Lower leg skin (tissue), 4 donors: ENCODE results near the gene CD226. TPM values are rescaled to one million over a fixed set of nuclear protein-coding genes. Genes with fewer than 3 reads are reported as not detected.

ENCODE experiments used
- DNase-seq, 2 donors: peaks; one replicate each; pipeline ENCODE4 v3.0.0-alpha.2; 2019; ENCODE audit warnings: low spot score in 2 of 2
- H3K4me3 ChIP-seq: fragments of 200-600 bp; sonication (generic); 2 replicates; pipeline ENCODE4 v1.5.1; 2017; ENCODE audit warnings: mild to moderate bottlenecking, low read depth; ENCODE audit not compliant: poor library complexity, severe bottlenecking
- POLR2A ChIP-seq, 2 donors: fragments of 450-650 bp; IDR thresholded peaks; one replicate each; pipeline ENCODE4 v1.6.1; 2016 to 2017; ENCODE audit warnings: antibody characterized with exemption in 2 of 2, mild to moderate bottlenecking in 1 of 2, moderate library complexity in 1 of 2
- WGBS, 2 donors: methylation state at CpG; one replicate each; pipeline ENCODE4 v1.1.5; 2018; 5-methylcytosine and 5-hydroxymethylcytosine counted together
- intact Hi-C: fragments of 100-400 bp; cut with DNase I; formaldehyde crosslinking; loops from one replicate; pipeline ENCODE4 v1.15.0; 2023; ENCODE audit warnings: low total_unique reads
- total RNA-seq, 4 donors: library from RNA; depleted of rRNA; stranded (reverse); fragments of >200 nt; gene quantifications; one replicate each; pipeline ENCODE4 v1.1.0, GENCODE V29; 2016
- TF ChIP-seq, protein P1 (sequence below), 3 donors: fragments of 450-650 bp; IDR thresholded peaks; one replicate each; pipeline ENCODE4 v1.5.1; 2016; ENCODE audit warnings: antibody characterized with exemption in 3 of 3, mild to moderate bottlenecking in 3 of 3, moderate library complexity in 2 of 3

CD226 gene
- total RNA-seq, 4 donors from 2014 or later: 0.13 to 0.29 (median 0.26) TPM; not detected in 1

DNA sequence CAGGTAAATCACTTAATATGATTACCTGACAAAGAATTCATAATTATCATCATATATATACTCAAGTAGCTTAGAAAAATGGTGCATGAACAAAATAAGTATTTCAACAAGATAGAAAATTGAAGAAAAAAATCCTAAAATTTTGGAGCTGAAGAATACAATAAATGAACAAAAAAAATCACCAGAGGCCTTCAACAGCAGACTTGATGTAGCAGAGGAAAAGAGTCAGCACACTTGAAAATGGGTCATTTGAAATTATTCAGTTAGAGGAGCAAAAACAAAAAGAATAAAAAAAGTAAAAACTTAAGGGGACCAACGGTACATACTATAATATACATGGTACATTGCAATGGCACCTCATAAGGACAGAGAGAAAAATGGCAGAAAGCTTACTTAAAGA is 40.2 kb upstream of the CD226 start:
- TF ChIP-seq POLR2A (IDR thresholded peaks at IDR 0.05): no peak
- TF ChIP-seq, protein P1, sequence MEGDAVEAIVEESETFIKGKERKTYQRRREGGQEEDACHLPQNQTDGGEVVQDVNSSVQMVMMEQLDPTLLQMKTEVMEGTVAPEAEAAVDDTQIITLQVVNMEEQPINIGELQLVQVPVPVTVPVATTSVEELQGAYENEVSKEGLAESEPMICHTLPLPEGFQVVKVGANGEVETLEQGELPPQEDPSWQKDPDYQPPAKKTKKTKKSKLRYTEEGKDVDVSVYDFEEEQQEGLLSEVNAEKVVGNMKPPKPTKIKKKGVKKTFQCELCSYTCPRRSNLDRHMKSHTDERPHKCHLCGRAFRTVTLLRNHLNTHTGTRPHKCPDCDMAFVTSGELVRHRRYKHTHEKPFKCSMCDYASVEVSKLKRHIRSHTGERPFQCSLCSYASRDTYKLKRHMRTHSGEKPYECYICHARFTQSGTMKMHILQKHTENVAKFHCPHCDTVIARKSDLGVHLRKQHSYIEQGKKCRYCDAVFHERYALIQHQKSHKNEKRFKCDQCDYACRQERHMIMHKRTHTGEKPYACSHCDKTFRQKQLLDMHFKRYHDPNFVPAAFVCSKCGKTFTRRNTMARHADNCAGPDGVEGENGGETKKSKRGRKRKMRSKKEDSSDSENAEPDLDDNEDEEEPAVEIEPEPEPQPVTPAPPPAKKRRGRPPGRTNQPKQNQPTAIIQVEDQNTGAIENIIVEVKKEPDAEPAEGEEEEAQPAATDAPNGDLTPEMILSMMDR (IDR thresholded peaks at IDR 0.05): no peak
- DNase-seq: no peak
- 96 to 97% methylated on average over 1 of the region's 1 CpG for WGBS, 2 donors
- intact Hi-C loops: no loop called here
- no peak overlapping the region for H3K4me3 ChIP-seq

DNA sequence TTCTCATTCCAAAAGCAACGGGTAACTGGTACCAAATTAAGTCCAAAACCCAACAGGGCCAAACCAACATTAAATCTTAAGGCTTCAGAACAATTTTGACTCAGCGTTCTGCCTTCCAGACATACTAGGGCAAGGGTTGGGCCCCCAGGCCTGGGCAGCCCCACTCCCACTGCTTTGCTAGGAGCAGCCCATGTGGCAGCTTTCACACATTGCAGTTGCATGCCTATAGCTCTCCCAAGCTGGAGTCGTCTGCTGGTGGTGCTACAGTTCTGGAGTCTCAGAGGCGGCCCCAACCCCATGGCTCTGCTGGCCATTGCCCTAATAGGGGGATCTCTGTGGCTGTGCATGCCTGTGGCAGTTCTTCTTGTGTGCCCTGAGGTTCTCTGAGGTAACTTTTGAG is 37.6 kb upstream of the CD226 start:
- H3K4me3 ChIP-seq: no peak overlapping the region
- no peak for DNase-seq
- TF ChIP-seq, protein P1 (IDR thresholded peaks at IDR 0.05): no peak
- no peak for TF ChIP-seq POLR2A (IDR thresholded peaks at IDR 0.05)
- intact Hi-C loops: no loop called here
- 93 to 97% methylated on average over 4 of the region's 4 CpGs for WGBS, 2 donors

DNA sequence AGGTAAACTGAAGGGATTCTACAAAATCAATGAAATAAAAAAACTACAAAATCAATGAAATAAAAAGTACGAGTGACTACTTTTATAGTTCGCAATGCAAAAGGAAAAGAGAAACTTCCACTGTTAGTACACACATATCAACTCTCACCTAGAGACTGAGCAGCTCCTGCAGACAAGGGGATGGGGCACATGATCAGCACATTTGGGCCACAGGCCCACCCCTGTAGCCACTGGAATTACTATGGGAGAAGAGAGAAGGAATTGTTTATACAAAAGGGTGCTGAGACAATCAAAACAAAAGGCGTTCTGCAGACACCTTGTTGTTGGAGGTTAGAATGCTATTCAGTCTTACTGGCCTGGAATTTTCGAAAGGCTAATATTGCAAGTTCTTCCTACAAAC is 34.7 kb upstream of the CD226 start:
- DNase-seq: no peak
- TF ChIP-seq, protein P1 (IDR thresholded peaks at IDR 0.05): no peak
- TF ChIP-seq POLR2A (IDR thresholded peaks at IDR 0.05): no peak
- intact Hi-C loops: no loop called here
- WGBS, 2 donors: 87 to 95% methylated on average over 4 of the region's 4 CpGs
- H3K4me3 ChIP-seq: no peak overlapping the region

DNA sequence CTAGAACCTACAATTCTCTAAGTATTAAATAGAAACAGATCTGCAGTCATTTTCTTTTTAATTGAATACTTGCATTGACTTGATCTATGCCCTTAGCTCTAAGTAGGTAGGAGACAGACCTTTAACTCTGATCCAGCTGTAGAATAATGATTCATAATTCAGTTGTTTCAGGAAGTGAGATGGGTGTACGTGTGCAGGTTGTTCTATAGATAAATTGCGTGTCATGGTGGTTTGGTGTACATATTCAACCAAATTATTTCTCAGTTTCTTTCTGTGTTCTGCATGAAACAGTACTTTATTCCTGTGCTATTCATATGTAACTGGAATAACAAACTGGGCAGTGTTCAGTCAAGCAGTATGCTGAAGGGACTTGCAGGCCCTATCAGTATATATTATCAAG is 34.3 kb upstream of the CD226 start:
- no peak overlapping the region for H3K4me3 ChIP-seq
- TF ChIP-seq, protein P1 (IDR thresholded peaks at IDR 0.05): no peak
- TF ChIP-seq POLR2A (IDR thresholded peaks at IDR 0.05): no peak
- no peak for DNase-seq
- intact Hi-C loops: no loop called here
- 79 to 87% methylated on average over 2 of the region's 2 CpGs for WGBS, 2 donors

DNA sequence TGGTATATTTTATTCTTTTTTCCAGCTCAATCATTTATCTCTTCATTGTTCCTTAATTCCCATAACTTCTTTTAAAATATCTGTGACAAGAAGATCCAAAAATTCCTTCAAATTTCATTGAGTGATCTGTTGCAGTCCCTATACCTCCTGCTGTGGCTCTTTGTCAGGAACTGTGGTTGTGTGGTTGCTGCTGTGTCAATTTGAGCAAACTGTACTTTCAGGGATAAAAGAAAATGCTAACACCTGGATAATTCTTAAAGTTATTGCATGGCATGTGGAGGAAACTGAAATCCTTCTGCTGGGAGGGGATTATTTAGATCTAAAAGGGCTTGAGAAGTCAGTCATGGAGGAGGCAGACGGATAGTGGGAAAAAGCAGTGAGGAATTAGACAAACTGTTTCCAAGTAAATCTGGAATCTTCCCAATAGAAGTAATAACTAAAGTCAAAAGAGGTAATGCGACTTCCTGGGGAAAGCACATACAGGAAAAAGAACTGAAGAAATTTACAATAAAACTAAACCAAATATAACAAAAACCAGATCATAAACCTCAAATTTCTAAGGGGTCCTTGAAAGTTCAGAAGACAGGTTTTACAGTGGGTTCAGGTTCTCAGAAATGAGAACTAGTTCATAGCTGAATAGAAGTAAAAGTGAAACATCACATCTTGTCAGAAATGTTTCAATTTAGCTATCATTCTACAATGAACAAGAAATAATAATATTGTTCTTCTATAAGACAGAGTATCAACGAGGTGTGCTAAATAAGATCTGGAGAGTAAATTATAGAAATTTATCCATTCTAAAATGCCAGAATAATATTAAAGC is 33.5 kb upstream of the CD226 start:
- 66 to 72% methylated on average over 3 of the region's 3 CpGs for whole genome bisulfite sequencing, 2 donors
- no peak for DNase-seq
- intact Hi-C loops: no loop called here
- no peak for TF ChIP-seq POLR2A (IDR thresholded peaks at IDR 0.05)
- TF ChIP-seq, protein P1 (IDR thresholded peaks at IDR 0.05): no peak
- H3K4me3 ChIP-seq: no peak overlapping the region

DNA sequence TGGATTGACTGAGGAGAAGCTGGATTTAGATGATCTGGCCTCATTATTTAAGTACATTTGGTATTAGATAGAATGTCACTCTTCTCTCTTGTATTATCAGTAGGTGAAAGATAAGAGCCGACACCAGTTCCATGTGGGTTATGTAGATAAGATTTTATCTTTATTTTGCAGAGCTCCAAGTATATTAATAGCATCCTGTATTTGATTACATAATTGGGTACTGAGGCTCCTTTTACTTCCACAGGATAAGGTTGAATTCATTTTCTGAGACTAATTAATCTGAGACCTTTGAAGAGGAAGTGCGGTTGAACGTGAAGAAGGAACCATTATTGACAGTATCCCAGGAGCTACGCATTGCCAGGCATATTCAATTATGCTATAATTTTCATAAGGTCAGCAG is 32.8 kb upstream of the CD226 start:
- TF ChIP-seq, protein P1 (IDR thresholded peaks at IDR 0.05): no peak
- TF ChIP-seq POLR2A (IDR thresholded peaks at IDR 0.05): no peak
- DNase-seq: no peak
- intact Hi-C loops: no loop called here
- WGBS, 2 donors: 59 to 72% methylated on average over 4 of the region's 4 CpGs
- no peak overlapping the region for H3K4me3 ChIP-seq
